Spleen (tissue), 7 donors: ENCODE measurements around the gene FOXB1.

Experiments
- CTCF ChIP-seq, 11 experiments: fragments of 200-600 bp in 7 of 11; fragments of 450-650 bp in 4 of 11; sonication (generic) in 4 of 11; IDR thresholded peaks in 8 of 11; conservative IDR thresholded peaks in 3 of 11; 1 replicate in 7 of 11; 2 replicates in 4 of 11; pipeline versions ENCODE4 v1.4.0 to v1.8.0; 2016 to 2021; ENCODE audit warnings: antibody characterized with exemption in 11 of 11, inconsistent platforms in 4 of 11, mild to moderate bottlenecking in 1 of 11
- POLR2A ChIP-seq, 3 donors: fragments of 450-650 bp; IDR thresholded peaks; one replicate each; pipeline ENCODE4 v1.5.1; 2017; ENCODE audit warnings: antibody characterized with exemption in 3 of 3, mild to moderate bottlenecking in 1 of 3
- POLR2AphosphoS5 ChIP-seq, 3 donors: sonication (generic); formaldehyde crosslinking; IDR thresholded peaks; one replicate each; pipeline ENCODE4 v1.5.1; 2017; ENCODE audit warnings: antibody characterized with exemption in 3 of 3
- donor health status: DM: no; HTN: no; CAD: no; lungs with moderate emphysema.
- donor health status: DM: no; HTN: no; CAD: no.
- donor health status: DM: no; HTN: no; CAD: no.

- TF ChIP-seq CTCF (IDR thresholded peaks at IDR 0.05 in 8 of 11, conservative IDR thresholded peaks at IDR 0.05 in 3 of 11) (no peak), POLR2A (IDR thresholded peaks at IDR 0.05) (no peak), POLR2AphosphoS5 (IDR thresholded peaks at IDR 0.05) (no peak)
Observed at GRCh38 chr15:59996298-59997041, 7.6 kb upstream of the FOXB1 start.
